A549 treated with DMSO at 1 μM for 4 hours (cell line): ENCODE measurements around the gene CASP4. TPM values are rescaled to one million over a fixed set of nuclear protein-coding genes. Genes with fewer than 3 reads are reported as not detected.

Source experiments
- total RNA-seq: library from RNA; stranded (reverse); fragments of 200-300 nt; extraction: Qiagen RNA extraction; gene quantifications from 5 replicates; pipeline ENCODE4 v1.2.3, GENCODE V29; 2022; ENCODE audit warnings: low read depth

CASP4 gene
- total RNA-seq = 5.0 to 7.0 TPM (median 5.8 TPM) in 5 replicates

DNA sequence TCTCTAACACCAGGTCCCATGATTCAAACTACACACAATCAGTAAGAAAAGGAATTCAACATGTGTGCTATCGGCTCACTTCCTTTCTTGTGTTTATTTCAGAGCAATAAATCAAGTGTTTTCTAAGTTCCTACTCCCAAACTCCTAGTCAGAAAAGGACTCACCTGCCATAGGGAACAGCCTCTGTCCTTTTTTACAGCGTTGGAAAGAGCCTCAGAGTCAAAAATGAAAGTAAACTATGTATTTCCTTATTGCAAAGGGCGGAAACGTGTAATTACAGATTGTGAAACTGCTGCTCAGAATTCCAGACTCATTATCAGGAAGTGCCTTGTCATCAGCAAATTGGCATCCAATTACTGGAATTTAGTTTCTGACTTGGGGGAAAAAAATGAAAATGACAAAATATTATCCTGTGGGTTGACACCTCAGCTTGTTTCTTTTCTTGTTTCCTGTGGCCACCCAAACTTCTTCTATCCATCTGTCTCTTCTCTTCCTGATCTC is at the start of gene CASP4:
TSS of gene CASP4 (minus strand) at position 220 of the 501 bp plus-strand sequence. CDS start at position 171, 49 bp downstream.

GRCh38 chr11:104897891-104898684 is 70.3 kb downstream of the CASP4 start, which contains the start of gene CASP12:
Gene CASP12, minus strand, starts transcription at chr11:104898460.

Other genes with a start within 250 kb of the CASP4 start
- not detected in 5 replicates for gene CASP12, start 70.1 kb downstream of the CASP4 start, total RNA-seq
- not detected in 5 replicates for gene CASP5, start 54.6 kb upstream of the CASP4 start, total RNA-seq
- gene CASP1, start 66.6 kb upstream of the CASP4 start, total RNA-seq = 0.15 to 1.0 TPM (median 0.41 TPM) in 5 replicates
- not detected in 5 replicates for gene CARD16, start 76.8 kb upstream of the CASP4 start, total RNA-seq
- gene CARD18, start 171.2 kb upstream of the CASP4 start, total RNA-seq = not detected in 5 replicates